Putamen (tissue), 1 donor: Measurements from ENCODE around the gene MKS1.

Source experiments
- DNase-seq: peaks from one replicate; pipeline ENCODE4 v3.0.0-alpha.2; 2016; ENCODE audit warnings: low spot score

The MKS1 gene

GRCh38 chr17:58219007-58219788 lies at the start of gene MKS1:
TSS of gene MKS1 (minus strand) at chr17:58219255. CDS start at chr17:58219230, 25 bp downstream.
- DNase-seq: peak; percentile 91

GRCh38 chr17:58268326-58268725 lies 49.3 kb upstream of the MKS1 start:
- DNase-seq: no peak

GRCh38 chr17:58267347-58268324 lies 48.6 kb upstream of the MKS1 start:
- no peak for DNase-seq

GRCh38 chr17:58265902-58266875 lies 47.1 kb upstream of the MKS1 start:
- no peak for DNase-seq

GRCh38 chr17:58265271-58265670 lies 46.2 kb upstream of the MKS1 start:
- no peak for DNase-seq

- DNase-seq: no peak
Measured at GRCh38 chr17:58264407-58265103, 45.5 kb upstream of the MKS1 start.

- no peak for DNase-seq
Measured at GRCh38 chr17:58263773-58264172, 44.7 kb upstream of the MKS1 start.

GRCh38 chr17:58262149-58262548 lies 43.1 kb upstream of the MKS1 start:
- no peak for DNase-seq

GRCh38 chr17:58254803-58255202 lies 35.7 kb upstream of the MKS1 start:
- DNase-seq: no peak

GRCh38 chr17:58253082-58253481 lies 34.0 kb upstream of the MKS1 start:
- no peak for DNase-seq

GRCh38 chr17:58252141-58252540 lies 33.1 kb upstream of the MKS1 start:
- DNase-seq: no peak

- DNase-seq: no peak
Measured at GRCh38 chr17:58250344-58251011, 31.4 kb upstream of the MKS1 start.

GRCh38 chr17:58249270-58250133 lies 30.4 kb upstream of the MKS1 start:
- DNase-seq: peak; percentile 45

GRCh38 chr17:58248955-58249269 lies 29.9 kb upstream of the MKS1 start:
- no peak for DNase-seq

- no peak for DNase-seq
Measured at GRCh38 chr17:58247511-58248363, 28.7 kb upstream of the MKS1 start.

- no peak for DNase-seq
Measured at GRCh38 chr17:58246781-58247180, 27.7 kb upstream of the MKS1 start.

GRCh38 chr17:58246104-58246740 lies 27.2 kb upstream of the MKS1 start:
- no peak for DNase-seq

- no peak for DNase-seq
Measured at GRCh38 chr17:58245428-58246103, 26.5 kb upstream of the MKS1 start.
